ENCODE data around the gene LEMD1. TPM values are rescaled to one million over a fixed set of nuclear protein-coding genes. Genes with fewer than 3 reads are reported as not detected.

Gene LEMD1
- total RNA-seq, 1 donor from 2014 or later = 15.0 TPM

- peaks cover 11% of the 10 kb centered on the region for H3K9me3 Mint-ChIP-seq
Measured at GRCh38 chr1:205398586-205398985, 23.3 kb downstream of the LEMD1 start.

GRCh38 chr1:205396967-205397616, 24.8 kb downstream of the LEMD1 start:
- peaks cover 6% of the 10 kb centered on the region for H3F3A ChIP-seq (ENCODE audit: low read depth)
- H3K79me2 ChIP-seq (ENCODE audit: low read depth) = no peaks in the 10 kb centered on the region
- Mint-ChIP-seq H3K27me3 (ENCODE audit: insufficient read depth, low read depth) (no peaks in the 10 kb centered on the region), H3K27ac (no peak overlapping the region), H3K4me3 (no peak overlapping the region), H3K9me3 (peaks cover 9% of the 10 kb centered on the region), H3K36me3 (peaks cover 15% of the 10 kb centered on the region), H3K4me1 (peaks cover 4% of the 10 kb centered on the region)
- TF ChIP-seq EZH2 (IDR thresholded peaks at IDR 0.05) = no peak
- no peak for TF ChIP-seq EZH2phosphoT487 (IDR thresholded peaks at IDR 0.05)
- TF ChIP-seq, protein P1, sequence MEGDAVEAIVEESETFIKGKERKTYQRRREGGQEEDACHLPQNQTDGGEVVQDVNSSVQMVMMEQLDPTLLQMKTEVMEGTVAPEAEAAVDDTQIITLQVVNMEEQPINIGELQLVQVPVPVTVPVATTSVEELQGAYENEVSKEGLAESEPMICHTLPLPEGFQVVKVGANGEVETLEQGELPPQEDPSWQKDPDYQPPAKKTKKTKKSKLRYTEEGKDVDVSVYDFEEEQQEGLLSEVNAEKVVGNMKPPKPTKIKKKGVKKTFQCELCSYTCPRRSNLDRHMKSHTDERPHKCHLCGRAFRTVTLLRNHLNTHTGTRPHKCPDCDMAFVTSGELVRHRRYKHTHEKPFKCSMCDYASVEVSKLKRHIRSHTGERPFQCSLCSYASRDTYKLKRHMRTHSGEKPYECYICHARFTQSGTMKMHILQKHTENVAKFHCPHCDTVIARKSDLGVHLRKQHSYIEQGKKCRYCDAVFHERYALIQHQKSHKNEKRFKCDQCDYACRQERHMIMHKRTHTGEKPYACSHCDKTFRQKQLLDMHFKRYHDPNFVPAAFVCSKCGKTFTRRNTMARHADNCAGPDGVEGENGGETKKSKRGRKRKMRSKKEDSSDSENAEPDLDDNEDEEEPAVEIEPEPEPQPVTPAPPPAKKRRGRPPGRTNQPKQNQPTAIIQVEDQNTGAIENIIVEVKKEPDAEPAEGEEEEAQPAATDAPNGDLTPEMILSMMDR (IDR thresholded peaks at IDR 0.05) = peak; percentile 92
- no peaks in the 10 kb centered on the region for H3K9me3 ChIP-seq (ENCODE audit: low read depth)
- no peak overlapping the region for H3K27ac ChIP-seq
- no peaks in the 10 kb centered on the region for H4K20me1 ChIP-seq (ENCODE audit: low read depth)
- H3K4me2 ChIP-seq = no peak overlapping the region
- no peak overlapping the region for H3K4me3 ChIP-seq
- no peak overlapping the region for H2AFZ ChIP-seq (replicated peaks)
- DNase-seq (ENCODE audit: low spot score) = peak; percentile 82
- no peaks in the 10 kb centered on the region for H3K27me3 ChIP-seq
- no peaks in the 10 kb centered on the region for H3K36me3 ChIP-seq
- no peaks in the 10 kb centered on the region for H3K4me1 ChIP-seq
- no peak overlapping the region for H3K9ac ChIP-seq

More at GRCh38 chr1:205398586-205398985, 23.3 kb downstream of the LEMD1 start:
- H3K36me3 ChIP-seq = no peaks in the 10 kb centered on the region
- no peak overlapping the region for H3K4me3 ChIP-seq
- no peaks in the 10 kb centered on the region for H3K27me3 Mint-ChIP-seq (ENCODE audit: insufficient read depth, low read depth)
- no peaks in the 10 kb centered on the region for H3K79me2 ChIP-seq (ENCODE audit: low read depth)
- H3K9ac ChIP-seq = no peak overlapping the region
- no peak overlapping the region for H3K4me2 ChIP-seq
- H3F3A ChIP-seq (ENCODE audit: low read depth) = peaks cover 6% of the 10 kb centered on the region
- H3K4me1 ChIP-seq = no peaks in the 10 kb centered on the region
- H3K4me3 Mint-ChIP-seq = no peak overlapping the region
- no peak overlapping the region for H3K27ac Mint-ChIP-seq
- H3K4me1 Mint-ChIP-seq = peaks cover 4% of the 10 kb centered on the region
- H3K36me3 Mint-ChIP-seq = peaks cover 12% of the 10 kb centered on the region
- H2AFZ ChIP-seq (replicated peaks) = no peak overlapping the region
- H3K27ac ChIP-seq = no peak overlapping the region
- DNase-seq (ENCODE audit: low spot score) = no peak
- no peak for TF ChIP-seq EZH2 (IDR thresholded peaks at IDR 0.05)
- TF ChIP-seq, protein P1 (IDR thresholded peaks at IDR 0.05) = no peak
- no peak for TF ChIP-seq EZH2phosphoT487 (IDR thresholded peaks at IDR 0.05)
- no peaks in the 10 kb centered on the region for H3K27me3 ChIP-seq
- no peaks in the 10 kb centered on the region for H4K20me1 ChIP-seq (ENCODE audit: low read depth)
- no peaks in the 10 kb centered on the region for H3K9me3 ChIP-seq (ENCODE audit: low read depth)

DNA sequence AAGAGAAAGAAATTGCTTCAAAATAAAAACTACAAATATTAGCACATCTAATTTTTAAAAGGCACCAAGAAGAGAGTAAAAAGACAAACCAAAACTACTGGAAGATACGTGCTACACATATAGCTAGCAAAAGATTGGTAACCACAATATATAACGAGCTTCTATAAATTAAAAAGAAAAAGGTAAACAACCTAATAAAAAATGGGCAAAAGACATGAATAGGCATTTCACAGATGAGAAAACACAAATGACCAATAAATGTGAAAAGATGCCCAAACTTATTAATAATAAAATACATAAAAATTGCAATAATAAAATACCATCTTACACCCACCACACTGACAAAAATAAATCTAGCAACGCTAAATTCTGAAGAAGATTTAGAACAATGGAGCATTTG, 26.2 kb downstream of the LEMD1 start:
- no peaks in the 10 kb centered on the region for H3K79me2 ChIP-seq (ENCODE audit: low read depth)
- no peak overlapping the region for H2AFZ ChIP-seq (replicated peaks)
- H3K27ac ChIP-seq = no peak overlapping the region
- no peaks in the 10 kb centered on the region for H3K27me3 Mint-ChIP-seq (ENCODE audit: insufficient read depth, low read depth)
- no peak overlapping the region for H3K9ac ChIP-seq
- peaks cover 9% of the 10 kb centered on the region for H3K9me3 Mint-ChIP-seq
- H3K36me3 ChIP-seq = no peaks in the 10 kb centered on the region
- H3K27ac Mint-ChIP-seq = no peak overlapping the region
- no peak overlapping the region for H3K4me3 ChIP-seq
- H3K9me3 ChIP-seq (ENCODE audit: low read depth) = no peaks in the 10 kb centered on the region
- DNase-seq (ENCODE audit: low spot score) = no peak
- no peaks in the 10 kb centered on the region for H4K20me1 ChIP-seq (ENCODE audit: low read depth)
- TF ChIP-seq, protein P1 (IDR thresholded peaks at IDR 0.05) = no peak
- H3K4me3 Mint-ChIP-seq = no peak overlapping the region
- peaks cover 15% of the 10 kb centered on the region for H3K36me3 Mint-ChIP-seq
- H3K4me1 Mint-ChIP-seq = peaks cover 4% of the 10 kb centered on the region
- no peaks in the 10 kb centered on the region for H3K27me3 ChIP-seq
- no peak overlapping the region for H3K4me2 ChIP-seq
- H3F3A ChIP-seq (ENCODE audit: low read depth) = peaks cover 6% of the 10 kb centered on the region
- no peaks in the 10 kb centered on the region for H3K4me1 ChIP-seq

Data from neural progenitor cell (in vitro differentiated cells).